AG04450 (cell line): ENCODE measurements around the gene MAGI2. TPM values are rescaled to one million over a fixed set of nuclear protein-coding genes. Genes with fewer than 3 reads are reported as not detected.

Experiments
- CTCF ChIA-PET: fragments of 300-600, 350-600 bp; formaldehyde crosslinking; extraction: SDS; loops from one replicate; lab custom pipeline; 2022; ENCODE audit warnings: antibody characterized with exemption, inconsistent platforms; lab: Charles Lee
- POLR2A ChIA-PET: fragments of 350-600 bp; formaldehyde crosslinking; extraction: SDS; loops from one replicate; lab custom pipeline; 2021; ENCODE audit warnings: antibody characterized with exemption, inconsistent platforms; lab: Yijun Ruan, JAX
- DNase-seq: peaks from one replicate; pipeline ENCODE4 v3.0.0-alpha.2; 2011; ENCODE audit warnings: low read depth, low spot score
- H3K27ac ChIP-seq: one replicate; pipeline ENCODE4 v1.5.1; 2012; ENCODE audit warnings: low read depth, low read length, control low read depth
- H3K27me3 ChIP-seq: one replicate; pipeline ENCODE4 v1.6.0; 2012; ENCODE audit warnings: low read length; ENCODE audit not compliant: control insufficient read depth, insufficient read depth
- H3K4me3 ChIP-seq: 2 replicates; pipeline ENCODE4 v1.5.1; 2011; ENCODE audit warnings: mild to moderate bottlenecking, low read depth, low read length, control low read depth
- H3K9me3 ChIP-seq: 2 replicates; pipeline ENCODE4 v1.5.1; 2012; ENCODE audit warnings: low read length; ENCODE audit not compliant: control insufficient read depth, insufficient read depth
- CTCF ChIP-seq: IDR thresholded peaks from 2 replicates; pipeline ENCODE4 v1.5.1; 2011; ENCODE audit warnings: low read depth, low read length, control low read depth, inconsistent platforms
- polyA plus RNA-seq: library from polyadenylated mRNA; depleted of rRNA; stranded (reverse); fragments of >200 nt; gene quantifications from 2 replicates; pipeline ENCODE4 v1.2.3, GENCODE V29; 2011

Gene MAGI2
- polyA plus RNA-seq, 1 experiment, result 2.3 TPM

- CTCF ChIA-PET, result no interaction called here
- TF ChIP-seq CTCF, result no peak
Measured at GRCh38 chr7:78359836-78360235, 1093.6 kb downstream of the MAGI2 start.

GRCh38 chr7:78357709-78358108, 1095.8 kb downstream of the MAGI2 start:
- Histone ChIP-seq H3K27ac (no peak overlapping the region), H3K9me3 (no peaks in the 10 kb centered on the region), H3K4me3 (no peak overlapping the region), H3K27me3 (no peaks in the 10 kb centered on the region)
- CTCF ChIA-PET, result interaction anchor here (0.6 kb wide), 1 partner anchor 17 kb away, joined by 4 read pairs; no protein-coding TSS in a partner anchor
- TF ChIP-seq CTCF, result no peak
- POLR2A ChIA-PET, result no interaction called here
- DNase-seq, result no peak

More at GRCh38 chr7:78359836-78360235, 1093.6 kb downstream of the MAGI2 start:
- Histone ChIP-seq H3K4me3 (no peak overlapping the region), H3K27ac (no peak overlapping the region), H3K9me3 (no peaks in the 10 kb centered on the region), H3K27me3 (no peaks in the 10 kb centered on the region)
- POLR2A ChIA-PET, result no interaction called here
- no peak for DNase-seq

GRCh38 chr7:78355834-78356233, 1097.6 kb downstream of the MAGI2 start:
- H3K27me3 ChIP-seq, result no peaks in the 10 kb centered on the region
- DNase-seq, result no peak
- H3K9me3 ChIP-seq, result no peaks in the 10 kb centered on the region
- no peak overlapping the region for H3K27ac ChIP-seq
- POLR2A ChIA-PET, result no interaction called here
- TF ChIP-seq CTCF, result no peak
- CTCF ChIA-PET, result no interaction called here
- H3K4me3 ChIP-seq, result no peak overlapping the region

- TF ChIP-seq CTCF, result no peak
- POLR2A ChIA-PET, result no interaction called here
Measured at GRCh38 chr7:78350926-78351325, 1102.5 kb downstream of the MAGI2 start.

DNA sequence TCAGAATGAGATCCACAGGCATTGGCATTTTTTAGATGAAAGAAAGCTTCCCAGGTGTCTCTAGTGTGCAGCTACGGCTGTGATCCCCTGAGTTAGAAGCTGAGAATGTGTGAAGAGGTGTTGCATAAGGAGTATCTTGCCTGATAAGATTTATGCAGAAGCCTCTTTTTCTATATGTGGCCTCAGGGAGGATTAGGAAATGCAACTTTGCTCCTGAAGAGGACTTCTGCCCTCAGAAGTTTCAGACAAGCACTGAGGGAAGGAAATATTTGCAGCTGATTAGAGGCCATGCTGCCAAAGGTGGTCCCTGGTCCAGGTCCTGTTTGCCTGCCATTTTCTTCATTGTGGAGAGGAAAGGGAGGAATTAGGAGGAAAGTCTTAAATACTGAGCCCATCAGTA, 1103.1 kb downstream of the MAGI2 start:
- ChIA-PET CTCF (interaction anchor here (1.5 kb wide), 1 partner anchor 216 kb away, joined by 3 read pairs; no protein-coding TSS in a partner anchor), POLR2A (no interaction called here)
- no peak for TF ChIP-seq CTCF
- no peaks in the 10 kb centered on the region for H3K27me3 ChIP-seq
- no peak for DNase-seq
- H3K4me3 ChIP-seq, result no peak overlapping the region
- no peaks in the 10 kb centered on the region for H3K9me3 ChIP-seq
- H3K27ac ChIP-seq, result no peak overlapping the region

More at GRCh38 chr7:78350926-78351325, 1102.5 kb downstream of the MAGI2 start:
- no peak for DNase-seq
- Histone ChIP-seq H3K27me3 (no peaks in the 10 kb centered on the region), H3K27ac (no peak overlapping the region), H3K4me3 (no peak overlapping the region), H3K9me3 (no peaks in the 10 kb centered on the region)
- CTCF ChIA-PET, result no interaction called here
